ENCODE measurements around the gene CDON. TPM values are rescaled to one million over a fixed set of nuclear protein-coding genes. Genes with fewer than 3 reads are reported as not detected.

CDON gene
- total RNA-seq = 17.6 to 26.8 TPM (median 19.9 TPM) in 3 replicates
- long read RNA-seq, partial matches to known transcripts = 3 of 9 reads
- long read RNA-seq, other reads (novel, unspliced or antisense) = 6 of 9 reads

- TF ChIP-seq CTCF (IDR thresholded peaks at IDR 0.05) = peak; percentile 49
- Mint-ChIP-seq H3K4me1 (ENCODE audit: low read depth) (peaks cover 18% of the 10 kb centered on the region), H3K9me3 (ENCODE audit: low read depth) (no peaks in the 10 kb centered on the region), H3K4me3 (ENCODE audit: unreplicated experiment) (peak within 1 kb of the TSS; percentile 80), H3K36me3 (ENCODE audit: low read depth) (peaks cover 2% of the 10 kb centered on the region), H3K27ac (ENCODE audit: unreplicated experiment) (peak within 1 kb of the TSS; percentile 97), H3K27me3 (ENCODE audit: low read depth) (peaks cover 3% of the 10 kb centered on the region)
- peak; percentile 98 for DNase-seq (ENCODE audit: low spot score)
These were observed at the start of gene CDON for GRCh38 chr11:126062679-126063506. Gene CDON (minus strand): TSS chr11:126062866. CDS start chr11:126023476, 39,390 bp downstream.

- TF ChIP-seq CTCF (IDR thresholded peaks at IDR 0.05) = no peak
- Mint-ChIP-seq H3K4me1 (ENCODE audit: low read depth) (peaks cover 59% of the 10 kb centered on the region), H3K36me3 (ENCODE audit: low read depth) (no peaks in the 10 kb centered on the region), H3K27ac (ENCODE audit: unreplicated experiment) (no peak overlapping the region), H3K9me3 (ENCODE audit: low read depth) (no peaks in the 10 kb centered on the region), H3K27me3 (ENCODE audit: low read depth) (peaks cover 2% of the 10 kb centered on the region), H3K4me3 (ENCODE audit: unreplicated experiment) (no peak overlapping the region)
- no peak for DNase-seq (ENCODE audit: low spot score)
These were observed 48.9 kb upstream of the CDON start for GRCh38 chr11:126111458-126112116.

- Mint-ChIP-seq H3K27me3 (ENCODE audit: low read depth) (peaks cover 2% of the 10 kb centered on the region), H3K4me1 (ENCODE audit: low read depth) (peaks cover 48% of the 10 kb centered on the region), H3K9me3 (ENCODE audit: low read depth) (no peaks in the 10 kb centered on the region), H3K36me3 (ENCODE audit: low read depth) (no peaks in the 10 kb centered on the region), H3K27ac (ENCODE audit: unreplicated experiment) (peak overlapping the region; percentile 36), H3K4me3 (ENCODE audit: unreplicated experiment) (no peak overlapping the region)
- no peak for TF ChIP-seq CTCF (IDR thresholded peaks at IDR 0.05)
- no peak for DNase-seq (ENCODE audit: low spot score)
These were observed 47.5 kb upstream of the CDON start for GRCh38 chr11:126109941-126110731.

DNA sequence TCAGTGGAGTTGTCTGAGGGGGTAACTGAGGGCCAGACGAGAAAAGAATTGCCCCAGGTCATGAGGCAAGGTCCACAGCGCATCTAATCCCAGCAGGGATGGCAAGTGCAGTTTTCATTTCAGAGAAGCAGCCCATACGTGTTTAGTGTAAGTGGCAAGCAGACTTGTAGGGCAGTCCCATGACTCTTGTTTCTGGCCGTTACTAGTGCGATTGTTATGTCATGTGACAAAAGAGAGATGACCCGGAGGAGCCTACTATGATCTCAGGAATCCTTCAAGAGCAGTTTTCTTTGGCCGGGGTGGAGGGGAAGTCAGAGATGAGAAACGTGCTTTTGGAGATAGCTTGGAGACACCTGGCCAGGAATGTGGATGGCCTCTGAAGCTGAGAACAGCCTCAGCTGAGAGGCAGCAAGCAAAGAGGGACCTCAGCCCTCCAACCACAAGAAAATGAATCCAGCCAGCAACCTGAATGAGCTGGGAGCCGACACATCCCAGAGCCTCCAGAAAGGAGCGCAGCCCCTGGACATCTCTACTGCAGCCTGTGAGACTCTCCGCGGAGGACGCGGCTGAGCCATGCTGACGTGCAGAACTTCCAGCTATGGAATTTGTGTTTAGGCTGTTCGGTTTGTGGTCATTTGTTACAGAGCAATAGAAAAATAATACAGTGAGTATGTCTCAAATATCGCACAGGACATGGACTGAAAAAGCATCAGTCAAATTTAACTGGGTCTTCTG, 44.1 kb upstream of the CDON start:
- Mint-ChIP-seq H3K27ac (ENCODE audit: unreplicated experiment) (no peak overlapping the region), H3K9me3 (ENCODE audit: low read depth) (no peaks in the 10 kb centered on the region), H3K36me3 (ENCODE audit: low read depth) (no peaks in the 10 kb centered on the region), H3K27me3 (ENCODE audit: low read depth) (peaks cover 2% of the 10 kb centered on the region), H3K4me1 (ENCODE audit: low read depth) (peaks cover 40% of the 10 kb centered on the region), H3K4me3 (ENCODE audit: unreplicated experiment) (no peak overlapping the region)
- TF ChIP-seq CTCF (IDR thresholded peaks at IDR 0.05) = no peak
- no peak for DNase-seq (ENCODE audit: low spot score)
